Adrenal gland (tissue), 12 donors: Measurements from ENCODE around the gene SV2A. TPM values are rescaled to one million over a fixed set of nuclear protein-coding genes. Genes with fewer than 3 reads are reported as not detected.
A peak's percentile ranks its signal among the peaks of the same experiment; 100 is the strongest.

Experiments used
- DNase-seq, 7 donors: peaks; one replicate each; pipeline ENCODE4 v3.0.0-alpha.2; 2019 to 2020
- H3K27ac ChIP-seq, 5 donors: fragments of 200-600 bp; sonication (generic) in 4 of 5; 1 replicate in 3 of 5; 2 replicates in 2 of 5; pipeline versions ENCODE4 v1.5.1 to v1.8.0; 2016 to 2020; ENCODE audit warnings: mild to moderate bottlenecking in 1 of 5
- H3K27me3 ChIP-seq: fragments of 200-600 bp; 2 replicates; pipeline ENCODE4 v1.8.0; 2021
- H3K36me3 ChIP-seq, 2 donors: fragments of 200-600 bp; replicated peaks in 1 of 2; 1 replicate in 1 of 2; 2 replicates in 1 of 2; pipeline versions ENCODE4 v1.5.1 to v1.8.0; 2018 to 2022
- H3K4me1 ChIP-seq, 2 donors: fragments of 200-600 bp; replicated peaks in 1 of 2; 1 replicate in 1 of 2; 2 replicates in 1 of 2; pipeline versions ENCODE4 v1.5.1 to v1.8.0; 2018 to 2021
- H3K4me3 ChIP-seq, 4 donors: fragments of 200-600 bp; sonication (generic) in 3 of 4; one replicate each; pipeline ENCODE4 v1.5.1; 2016 to 2018
- H3K9me3 ChIP-seq, 3 donors: fragments of 200-600 bp; sonication (generic) in 1 of 3; replicated peaks in 1 of 3; 1 replicate in 2 of 3; 2 replicates in 1 of 3; pipeline versions ENCODE4 v1.5.1 to v1.8.0; 2016 to 2021
- CTCF ChIP-seq, 6 experiments: fragments of 450-650 bp in 4 of 6; fragments of 200-600 bp in 2 of 6; sonication (generic) in 1 of 6; IDR thresholded peaks; 1 replicate in 5 of 6; 2 replicates in 1 of 6; pipeline versions ENCODE4 v1.5.1 to v1.8.0; 2016 to 2021; ENCODE audit warnings: antibody characterized with exemption in 6 of 6, mild to moderate bottlenecking in 2 of 6, moderate library complexity in 1 of 6
- POLR2A ChIP-seq, 2 donors: fragments of 450-650 bp; IDR thresholded peaks; one replicate each; pipeline ENCODE4 v1.6.1; 2017; ENCODE audit warnings: antibody characterized with exemption in 2 of 2, mild to moderate bottlenecking in 2 of 2, moderate library complexity in 1 of 2
- WGBS, 4 donors: extraction: QIAGEN DNeasy Blood & Tissue Kit in 2 of 4; methylation state at CpG; one replicate each; pipeline versions ENCODE4 v1.1.5 to v1.1.7; 2013 to 2017; 5-methylcytosine and 5-hydroxymethylcytosine counted together
- intact Hi-C, 2 donors: fragments of 100-400 bp; cut with DNase I; formaldehyde crosslinking; loops; one replicate each; pipeline versions ENCODE4 v1.14.1 to v1.15.0; 2022 to 2023
- polyA plus RNA-seq, 3 donors: library from polyadenylated mRNA; stranded (reverse); fragments of 200-250 nt in 2 of 3; fragments of 350-450 nt in 1 of 3; fragmentation: Illumina TruSeq in 1 of 3; extraction: RNeasy Lipid Tissue Mini Kit (QIAGEN cat#74804) in 1 of 3; gene quantifications; one replicate each; pipeline ENCODE4 v1.2.3, GENCODE V29; 2013 to 2014
- total RNA-seq, 9 donors: library from RNA; depleted of rRNA in 4 of 9; stranded (reverse); fragments of >200 nt in 4 of 9; fragments of 120-200 nt in 1 of 9; fragmentation: NEBNext Ultra II Directional in 1 of 9; extraction: Animal tissue kit (Norgen Biotek cat#: 25700) in 1 of 9; gene quantifications; one replicate each; pipeline versions ENCODE4 v1.1.0 to v1.2.4, GENCODE V29; 2013 to 2023
- donor health status: healthy with polysubstance abuse.
- donor health status: Bipolar disorder and iron deficiency.
- donor health status: DM: yes; HTN: yes; CAD: no.
- donor health status: DM: no; HTN: no; CAD: no.
- donor health status: DM: no; HTN: no; CAD: no.
- donor health status: DM: yes; HTN: yes; CAD: no.

Gene SV2A
- total and polyA plus RNA-seq, 12 donors, result 2.8 to 31.8 (median 10.6) TPM

- Histone ChIP-seq H3K27me3 (no peaks in the 10 kb centered on the region), H3K36me3 (peaks cover 0 to 50% of the 10 kb centered on the region in 2 donors), H3K9me3 (no peaks in the 10 kb centered on the region), H3K27ac (no peak overlapping the region), H3K4me3 (no peak overlapping the region), H3K4me1 (peaks cover 13 to 35% of the 10 kb centered on the region in 2 donors)
- WGBS, 4 donors, result 70 to 97% (median 88%) methylated on average over 2 of the region's 2 CpGs
- no peak for DNase-seq
- intact Hi-C loops, result no loop called here
- TF ChIP-seq CTCF (IDR thresholded peaks at IDR 0.05) (no peak), POLR2A (IDR thresholded peaks at IDR 0.05) (no peak)
These were observed 8.1 kb upstream of the SV2A start for GRCh38 chr1:149925751-149926150.

DNA sequence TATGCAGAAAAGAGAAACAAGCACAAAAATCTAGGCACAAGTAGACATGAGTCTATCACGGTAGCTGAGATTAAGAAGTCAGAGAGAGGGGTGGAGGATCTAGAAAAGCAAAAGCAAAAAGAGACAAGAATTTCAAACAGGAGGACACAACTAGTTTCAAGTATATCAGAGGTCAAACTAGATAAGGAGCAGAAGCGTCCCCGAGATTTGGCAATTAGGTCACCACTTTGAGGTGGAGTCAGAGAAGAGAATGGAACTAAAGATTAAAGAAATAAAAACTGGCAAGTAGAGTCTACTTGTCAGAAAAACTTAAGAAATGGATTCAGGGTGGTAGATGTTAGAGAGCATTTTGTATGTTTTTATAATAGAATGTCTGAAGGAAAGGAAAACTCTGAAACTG, 7.7 kb upstream of the SV2A start:
- H3K4me1 ChIP-seq, result peaks cover 13 to 35% of the 10 kb centered on the region in 2 donors
- TF ChIP-seq POLR2A (IDR thresholded peaks at IDR 0.05) (no peak), CTCF (IDR thresholded peaks at IDR 0.05) (no peak)
- H3K27me3 ChIP-seq, result no peaks in the 10 kb centered on the region
- WGBS, 4 donors, result 55 to 58% (median 58%) methylated on average over 3 of the region's 3 CpGs
- peaks cover 0 to 50% of the 10 kb centered on the region in 2 donors for H3K36me3 ChIP-seq
- no peak overlapping the region for H3K4me3 ChIP-seq
- intact Hi-C loops, result no loop called here
- no peaks in the 10 kb centered on the region for H3K9me3 ChIP-seq
- H3K27ac ChIP-seq, result no peak overlapping the region
- no peak for DNase-seq

GRCh38 chr1:149923626-149924025, 6.0 kb upstream of the SV2A start:
- WGBS, 4 donors, result 81 to 90% (median 88%) methylated on average over 10 of the region's 10 CpGs
- Histone ChIP-seq H3K27ac (no peak overlapping the region), H3K27me3 (no peaks in the 10 kb centered on the region), H3K9me3 (no peaks in the 10 kb centered on the region), H3K36me3 (peaks cover 0 to 43% of the 10 kb centered on the region in 2 donors), H3K4me3 (no peak overlapping the region), H3K4me1 (peaks cover 12 to 34% of the 10 kb centered on the region in 2 donors)
- intact Hi-C loops, result no loop called here
- no peak for DNase-seq
- no peak for TF ChIP-seq POLR2A (IDR thresholded peaks at IDR 0.05)
- no peak for TF ChIP-seq CTCF (IDR thresholded peaks at IDR 0.05)

GRCh38 chr1:149916898-149917252, 769 bp downstream of the SV2A start:
- Histone ChIP-seq H3K4me1 (peaks cover 0 to 9% of the 10 kb centered on the region in 2 donors), H3K9me3 (no peaks in the 10 kb centered on the region), H3K4me3 (peak overlapping the region in 1 of 4 donors; percentile 64), H3K27me3 (no peaks in the 10 kb centered on the region), H3K27ac (peak overlapping the region in 1 of 5 donors; percentile 22), H3K36me3 (no peaks in the 10 kb centered on the region)
- 13 to 21% (median 15%) methylated on average over 8 to 10 of the region's 10 CpGs for WGBS, 4 donors
- intact Hi-C loops, result no loop called here
- no peak for DNase-seq
- no peak for TF ChIP-seq CTCF (IDR thresholded peaks at IDR 0.05)
- TF ChIP-seq POLR2A (IDR thresholded peaks at IDR 0.05), result no peak
